Stimulated activated CD8-positive, alpha-beta memory T cell treated with anti-CD3 and anti-CD28 coated beads, Interleukin-15, amount 100 ng/mL, for 4 hours (primary cell): ENCODE measurements around the gene MKRN2OS.

ENCODE experiments used
- DNase-seq, 2 donors: peaks; one replicate each; pipeline ENCODE4 v3.0.0-alpha.2; 2020; ENCODE audit warnings: low read depth in 2 of 2

MKRN2OS gene

GRCh38 chr3:12545473-12545791 lies at the start of gene MKRN2OS:
TSS of gene MKRN2OS (minus strand) at chr3:12545499. CDS start at chr3:12545464, 35 bp downstream.
- no peak for DNase-seq

GRCh38 chr3:12593473-12593872 lies 48.2 kb upstream of the MKRN2OS start:
- no peak for DNase-seq

- DNase-seq: no peak
Observed at GRCh38 chr3:12591997-12592715, 46.9 kb upstream of the MKRN2OS start.

GRCh38 chr3:12591456-12591855 lies 46.2 kb upstream of the MKRN2OS start:
- no peak for DNase-seq

GRCh38 chr3:12590096-12590495 lies 44.8 kb upstream of the MKRN2OS start:
- DNase-seq: no peak

GRCh38 chr3:12588039-12589009 lies 43.0 kb upstream of the MKRN2OS start:
- DNase-seq: no peak

- no peak for DNase-seq
Observed at GRCh38 chr3:12586403-12586802, 41.1 kb upstream of the MKRN2OS start.

GRCh38 chr3:12585970-12586369 lies 40.7 kb upstream of the MKRN2OS start:
- DNase-seq: no peak

GRCh38 chr3:12585181-12585580 lies 39.9 kb upstream of the MKRN2OS start:
- no peak for DNase-seq

- no peak for DNase-seq
Observed at GRCh38 chr3:12584083-12584482, 38.8 kb upstream of the MKRN2OS start.

- no peak for DNase-seq
Observed at GRCh38 chr3:12583280-12583679, 38.0 kb upstream of the MKRN2OS start.

GRCh38 chr3:12582730-12583129 lies 37.4 kb upstream of the MKRN2OS start:
- DNase-seq: no peak

- no peak for DNase-seq
Observed at GRCh38 chr3:12579905-12580304, 34.6 kb upstream of the MKRN2OS start.

- no peak for DNase-seq
Observed at GRCh38 chr3:12579456-12579855, 34.2 kb upstream of the MKRN2OS start.

GRCh38 chr3:12578742-12579141 lies 33.4 kb upstream of the MKRN2OS start:
- DNase-seq: no peak

GRCh38 chr3:12577379-12577778 lies 32.1 kb upstream of the MKRN2OS start:
- no peak for DNase-seq

GRCh38 chr3:12574661-12575060 lies 29.4 kb upstream of the MKRN2OS start:
- DNase-seq: no peak

GRCh38 chr3:12574131-12574530 lies 28.8 kb upstream of the MKRN2OS start:
- no peak for DNase-seq

GRCh38 chr3:12571986-12572385 lies 26.7 kb upstream of the MKRN2OS start:
- no peak for DNase-seq

GRCh38 chr3:12569836-12570235 lies 24.5 kb upstream of the MKRN2OS start:
- DNase-seq: no peak

- DNase-seq: no peak
Observed at GRCh38 chr3:12568747-12569146, 23.4 kb upstream of the MKRN2OS start.

GRCh38 chr3:12566976-12567375 lies 21.7 kb upstream of the MKRN2OS start:
- DNase-seq: no peak

- DNase-seq: no peak
Observed at GRCh38 chr3:12562451-12562850, 17.2 kb upstream of the MKRN2OS start.
